NT2/D1 (cell line): Measurements from ENCODE around the gene SYNJ1.

Experiments used
- SUZ12 ChIP-seq: IDR thresholded peaks from 2 replicates; pipeline ENCODE4 v1.6.1; 2011; ENCODE audit not compliant: insufficient read length, insufficient read depth; ENCODE audit errors: extremely low read depth
- YY1 ChIP-seq: IDR thresholded peaks from 2 replicates; pipeline ENCODE4 v1.6.1; 2011; ENCODE audit not compliant: insufficient read length, insufficient read depth
- ZNF274 ChIP-seq: IDR thresholded peaks from 2 replicates; pipeline ENCODE4 v1.6.1; 2011; ENCODE audit warnings: mild to moderate bottlenecking, low read depth, low read length

DNA sequence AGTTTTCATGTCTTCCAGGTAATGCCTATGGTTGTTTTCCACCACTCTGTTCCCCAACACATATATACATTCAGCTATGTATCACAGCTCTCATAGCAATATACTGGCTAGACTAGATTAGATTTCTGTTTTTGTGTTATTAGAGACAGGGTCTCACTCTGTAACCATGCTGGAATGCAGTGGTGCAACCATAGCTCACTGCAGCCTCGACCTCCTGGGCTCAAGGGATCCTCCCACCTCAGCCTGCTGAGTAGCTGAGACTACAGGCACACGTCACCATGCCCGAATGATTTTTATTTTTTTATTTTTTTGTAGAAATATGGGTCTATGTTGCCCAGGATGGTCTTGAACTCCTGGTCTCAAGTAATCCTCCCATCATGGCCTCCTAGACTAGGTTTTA lies 37.7 kb downstream of the SYNJ1 start:
- no peak for TF ChIP-seq YY1
- no peak for TF ChIP-seq ZNF274
- TF ChIP-seq SUZ12 = no peak
